ENCODE measurements around the gene P2RY14.

GRCh38 chr3:151264605-151265004 is 13.7 kb downstream of the P2RY14 start:
- TF ChIP-seq, protein P1, sequence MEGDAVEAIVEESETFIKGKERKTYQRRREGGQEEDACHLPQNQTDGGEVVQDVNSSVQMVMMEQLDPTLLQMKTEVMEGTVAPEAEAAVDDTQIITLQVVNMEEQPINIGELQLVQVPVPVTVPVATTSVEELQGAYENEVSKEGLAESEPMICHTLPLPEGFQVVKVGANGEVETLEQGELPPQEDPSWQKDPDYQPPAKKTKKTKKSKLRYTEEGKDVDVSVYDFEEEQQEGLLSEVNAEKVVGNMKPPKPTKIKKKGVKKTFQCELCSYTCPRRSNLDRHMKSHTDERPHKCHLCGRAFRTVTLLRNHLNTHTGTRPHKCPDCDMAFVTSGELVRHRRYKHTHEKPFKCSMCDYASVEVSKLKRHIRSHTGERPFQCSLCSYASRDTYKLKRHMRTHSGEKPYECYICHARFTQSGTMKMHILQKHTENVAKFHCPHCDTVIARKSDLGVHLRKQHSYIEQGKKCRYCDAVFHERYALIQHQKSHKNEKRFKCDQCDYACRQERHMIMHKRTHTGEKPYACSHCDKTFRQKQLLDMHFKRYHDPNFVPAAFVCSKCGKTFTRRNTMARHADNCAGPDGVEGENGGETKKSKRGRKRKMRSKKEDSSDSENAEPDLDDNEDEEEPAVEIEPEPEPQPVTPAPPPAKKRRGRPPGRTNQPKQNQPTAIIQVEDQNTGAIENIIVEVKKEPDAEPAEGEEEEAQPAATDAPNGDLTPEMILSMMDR (IDR thresholded peaks at IDR 0.05) = no peak
- no peak for TF ChIP-seq POLR2A (IDR thresholded peaks at IDR 0.05)
